Endothelial cell of umbilical vein (primary cell): ENCODE results near the gene SCTR. TPM values are rescaled to one million over a fixed set of nuclear protein-coding genes. Genes with fewer than 3 reads are reported as not detected.

ENCODE experiments used
- BruUV-seq: library from RNA; stranded (reverse); fragments of 400-500 nt; replicated peaks from 2 replicates; lab custom pipeline; 2021; lab: Mats Ljungman, UMichigan
- CTCF ChIA-PET: fragments of 300-600, 350-600 bp; sonication (Branson Sonifier 250); formaldehyde crosslinking; loops from one replicate; lab custom pipeline; 2021; ENCODE audit warnings: antibody characterized with exemption, inconsistent platforms; lab: Charles Lee
- POLR2A ChIA-PET: fragments of 300-600, 350-600 bp; sonication (Branson Sonifier 250); formaldehyde crosslinking; loops from one replicate; lab custom pipeline; 2021; ENCODE audit warnings: antibody characterized with exemption, inconsistent platforms; lab: Charles Lee
- DNase-seq: peaks from one replicate; pipeline ENCODE4 v3.0.0-alpha.2; 2011; ENCODE audit warnings: low read depth, low spot score
- FAIRE-seq: peaks from 2 replicates; lab custom pipeline; 2011; peaks lifted over from hg19 to GRCh38; lab: Jason Lieb, UNC
- H2AFZ ChIP-seq: 2 replicates; pipeline ENCODE4 v1.6.0; 2012; ENCODE audit warnings: low read depth, low read length, control low read depth, inconsistent platforms
- H3K27ac ChIP-seq: 2 replicates; pipeline ENCODE4 v1.5.1; 2011; ENCODE audit warnings: low read depth, mild to moderate bottlenecking, control low read depth, low read length, moderate library complexity; ENCODE audit not compliant: insufficient read depth
- H3K27me3 ChIP-seq, 2 experiments: 2 replicates each; pipeline versions ENCODE4 v1.6.0 to v1.6.1; 2011; ENCODE audit warnings: low read length in 2 of 2, mixed read lengths in 1 of 2; ENCODE audit not compliant: control insufficient read depth in 2 of 2, insufficient read depth in 2 of 2
- H3K36me3 ChIP-seq, 2 experiments: 2 replicates in 1 of 2; 3 replicates in 1 of 2; pipeline ENCODE4 v1.5.1; 2011; ENCODE audit warnings: low read length in 2 of 2, mild to moderate bottlenecking in 1 of 2, moderate library complexity in 1 of 2; ENCODE audit not compliant: control insufficient read depth in 2 of 2, insufficient read depth in 2 of 2; ENCODE audit errors: extremely low read depth in 1 of 2
- H3K4me1 ChIP-seq: 3 replicates; pipeline ENCODE4 v1.5.1; 2011; ENCODE audit warnings: mild to moderate bottlenecking, low read length; ENCODE audit not compliant: control insufficient read depth, insufficient read depth; ENCODE audit errors: extremely low read depth
- H3K4me2 ChIP-seq: 2 replicates; pipeline ENCODE4 v1.6.1; 2011; ENCODE audit warnings: low read length, control low read depth, mixed read lengths; ENCODE audit not compliant: insufficient read depth
- H3K4me3 ChIP-seq, 3 experiments: fragments of 200-600 bp in 1 of 3; sonication (generic), shearing (Covaris generic) in 1 of 3; replicated peaks in 1 of 3; 2 replicates each; pipeline ENCODE4 v1.5.1; 2011 to 2016; ENCODE audit warnings: control low read depth in 3 of 3, low read length in 3 of 3, mild to moderate bottlenecking in 2 of 3, inconsistent platforms in 1 of 3, low read depth in 1 of 3, moderate library complexity in 1 of 3; ENCODE audit not compliant: insufficient read depth in 1 of 3
- H3K79me2 ChIP-seq: 2 replicates; pipeline ENCODE4 v1.6.0; 2012; ENCODE audit warnings: low read length, inconsistent platforms; ENCODE audit not compliant: control insufficient read depth, insufficient read depth
- H3K9ac ChIP-seq: replicated peaks from 2 replicates; pipeline ENCODE3; 2011; ENCODE audit warnings: low read length, control low read depth; ENCODE audit not compliant: insufficient read depth; ENCODE audit errors: extremely low read depth
- H3K9me1 ChIP-seq: replicated peaks from 3 replicates; pipeline ENCODE4 v1.6.0; 2011; ENCODE audit warnings: mild to moderate bottlenecking, low read length; ENCODE audit not compliant: control insufficient read depth, insufficient read depth; ENCODE audit errors: extremely low read depth
- H3K9me3 ChIP-seq: replicated peaks from 2 replicates; pipeline ENCODE4 v1.5.1; 2012; ENCODE audit warnings: low read length, inconsistent platforms; ENCODE audit not compliant: control insufficient read depth, insufficient read depth
- H4K20me1 ChIP-seq: replicated peaks from 2 replicates; pipeline ENCODE3; 2011; ENCODE audit warnings: mild to moderate bottlenecking, low read length; ENCODE audit not compliant: control insufficient read depth, insufficient read depth; ENCODE audit errors: extremely low read depth
- EZH2 ChIP-seq: IDR thresholded peaks from 2 replicates; pipeline ENCODE4 v1.6.1; 2012; ENCODE audit warnings: borderline replicate concordance, low read depth, mild to moderate bottlenecking, moderate library complexity, low read length, inconsistent platforms; ENCODE audit not compliant: severe bottlenecking
- FOS ChIP-seq: IDR thresholded peaks from 2 replicates; pipeline ENCODE4 v1.6.1; 2011; ENCODE audit warnings: mild to moderate bottlenecking, low read length, moderate library complexity, borderline replicate concordance; ENCODE audit not compliant: insufficient read depth
- GATA2 ChIP-seq: IDR thresholded peaks from 2 replicates; pipeline ENCODE4 v1.7.0; 2011; ENCODE audit warnings: low read depth, mild to moderate bottlenecking, moderate library complexity, mixed read lengths, low read length; ENCODE audit not compliant: insufficient read length, insufficient read depth
- JUN ChIP-seq: IDR thresholded peaks from 2 replicates; pipeline ENCODE4 v1.6.1; 2011; ENCODE audit warnings: borderline replicate concordance, low read depth; ENCODE audit not compliant: insufficient read length, insufficient read depth
- MYC ChIP-seq: IDR thresholded peaks from one replicate; pipeline ENCODE4 v1.6.1; 2011; ENCODE audit warnings: mild to moderate bottlenecking, low read depth, low read length
- POLR2A ChIP-seq: IDR thresholded peaks from 2 replicates; pipeline ENCODE4 v1.6.1; 2012; ENCODE audit warnings: low read depth, mild to moderate bottlenecking, control low read depth, low read length
- POLR2AphosphoS5 ChIP-seq: IDR thresholded peaks from 2 replicates; pipeline ENCODE4 v1.6.1; 2012; ENCODE audit warnings: low read depth, mild to moderate bottlenecking, control low read depth, low read length, moderate library complexity; ENCODE audit not compliant: insufficient read depth
- dilution Hi-C: fragments of 300-500 bp; cut with MboI; formaldehyde crosslinking; loops from one replicate; pipeline ENCODE4 v1.15.0; 2019; ENCODE audit warnings: low sequenced_read_pairs; ENCODE audit not compliant: extremely low pct_ligation_motif_present
- intact Hi-C: fragments of 100-400 bp; cut with micrococcal nuclease; formaldehyde crosslinking; loops from one replicate; pipeline ENCODE4 v1.10.0; 2022
- polyA plus RNA-seq, 4 experiments: library from polyadenylated mRNA; depleted of rRNA in 3 of 4; stranded (reverse) in 3 of 4; unstranded in 1 of 4; fragments of >200 nt; gene quantifications; 2 replicates each; pipeline versions ENCODE4 v1.2.1 to v1.2.3, GENCODE V29; 2011 to 2012; ENCODE audit warnings: missing spikeins in 1 of 4
- total RNA-seq: library from RNA; stranded (reverse); gene quantifications from 2 replicates; pipeline ENCODE4 v1.2.3, GENCODE V29; 2021
- TF ChIP-seq, protein P1 (sequence below): IDR thresholded peaks from 2 replicates; pipeline ENCODE4 v1.6.1; 2011; ENCODE audit not compliant: insufficient read depth, insufficient read length
- TF ChIP-seq, protein P2 (sequence below), 2 donors: IDR thresholded peaks; 1 replicate in 1 of 2; 2 replicates in 1 of 2; pipeline ENCODE4 v1.5.1; 2011; ENCODE audit warnings: low read length in 2 of 2, mild to moderate bottlenecking in 2 of 2, moderate library complexity in 2 of 2, control low read depth in 1 of 2, inconsistent platforms in 1 of 2, low read depth in 1 of 2; ENCODE audit not compliant: insufficient read depth in 1 of 2; ENCODE audit errors: extremely low read depth in 1 of 2

Gene SCTR
- total and polyA plus RNA-seq, 2 donors (not counting 3 experiments of a cell fraction or from before 2014, with no cell fraction given): not detected

- Histone ChIP-seq H3K9me3 (no peaks in the 10 kb centered on the region), H3K27me3 (no peaks in the 10 kb centered on the region), H3K9me1 (no peaks in the 10 kb centered on the region), H4K20me1 (no peaks in the 10 kb centered on the region), H3K9ac (no peak overlapping the region), H3K4me2 (no peak overlapping the region), H3K4me1 (no peaks in the 10 kb centered on the region), H3K27ac (no peak overlapping the region), H3K79me2 (no peaks in the 10 kb centered on the region), H3K36me3 (no peaks in the 10 kb centered on the region), H2AFZ (no peak overlapping the region), H3K4me3 (no peak overlapping the region)
- TF ChIP-seq POLR2A (no peak), EZH2 (no peak), GATA2 (no peak), FOS (no peak), JUN (no peak), MYC (no peak), POLR2AphosphoS5 (no peak)
- TF ChIP-seq, protein P1, sequence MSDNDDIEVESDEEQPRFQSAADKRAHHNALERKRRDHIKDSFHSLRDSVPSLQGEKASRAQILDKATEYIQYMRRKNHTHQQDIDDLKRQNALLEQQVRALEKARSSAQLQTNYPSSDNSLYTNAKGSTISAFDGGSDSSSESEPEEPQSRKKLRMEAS: no peak
- TF ChIP-seq, protein P2, sequence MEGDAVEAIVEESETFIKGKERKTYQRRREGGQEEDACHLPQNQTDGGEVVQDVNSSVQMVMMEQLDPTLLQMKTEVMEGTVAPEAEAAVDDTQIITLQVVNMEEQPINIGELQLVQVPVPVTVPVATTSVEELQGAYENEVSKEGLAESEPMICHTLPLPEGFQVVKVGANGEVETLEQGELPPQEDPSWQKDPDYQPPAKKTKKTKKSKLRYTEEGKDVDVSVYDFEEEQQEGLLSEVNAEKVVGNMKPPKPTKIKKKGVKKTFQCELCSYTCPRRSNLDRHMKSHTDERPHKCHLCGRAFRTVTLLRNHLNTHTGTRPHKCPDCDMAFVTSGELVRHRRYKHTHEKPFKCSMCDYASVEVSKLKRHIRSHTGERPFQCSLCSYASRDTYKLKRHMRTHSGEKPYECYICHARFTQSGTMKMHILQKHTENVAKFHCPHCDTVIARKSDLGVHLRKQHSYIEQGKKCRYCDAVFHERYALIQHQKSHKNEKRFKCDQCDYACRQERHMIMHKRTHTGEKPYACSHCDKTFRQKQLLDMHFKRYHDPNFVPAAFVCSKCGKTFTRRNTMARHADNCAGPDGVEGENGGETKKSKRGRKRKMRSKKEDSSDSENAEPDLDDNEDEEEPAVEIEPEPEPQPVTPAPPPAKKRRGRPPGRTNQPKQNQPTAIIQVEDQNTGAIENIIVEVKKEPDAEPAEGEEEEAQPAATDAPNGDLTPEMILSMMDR (IDR thresholded peaks at IDR 0.05; ENCODE audit: extremely low read depth in 1 of 2, insufficient read depth in 1 of 2, low read depth in 1 of 2, low read length in 2 of 2): no peak
- DNase-seq (no peak), FAIRE-seq (no peak)
- ChIA-PET POLR2A (no interaction called here), CTCF (interaction anchor here (0.7 to 1.0 kb wide), 2 partner anchors 56 to 598 kb away, joined by 3 read pairs; no protein-coding TSS in a partner anchor)
- no TSS peak for BruUV-seq
- dilution Hi-C loops: no loop called here
- intact Hi-C loops: no loop called here
Observed at GRCh38 chr2:119480184-119480583, 44.1 kb downstream of the SCTR start.
